SH-SY5Y (cell line): Measurements from ENCODE around the gene CENPN.

Source experiments
- GATA2 ChIP-seq: IDR thresholded peaks from 2 replicates; pipeline ENCODE4 v1.6.1; 2011; ENCODE audit warnings: mild to moderate bottlenecking, low read depth, low read length
- GATA3 ChIP-seq: IDR thresholded peaks from 2 replicates; pipeline ENCODE4 v1.6.1; 2011; ENCODE audit warnings: low read depth, mild to moderate bottlenecking, low read length, moderate library complexity

GRCh38 chr16:81076566-81077075 is 69.6 kb downstream of the CENPN start:
- TF ChIP-seq GATA2 (no peak), GATA3 (no peak)
